Large intestine (tissue), 3 donors: Measurements from ENCODE around the gene STARD13. TPM values are rescaled to one million over a fixed set of nuclear protein-coding genes. Genes with fewer than 3 reads are reported as not detected.

Source experiments
- DNase-seq, 2 donors: peaks; one replicate each; pipeline versions ENCODE4 v3.0.0 to v3.0.0-alpha.2; 2013
- H3K27ac ChIP-seq: one replicate; pipeline ENCODE4 v1.5.1; 2013; ENCODE audit warnings: low read length
- H3K27me3 ChIP-seq: 2 replicates; pipeline ENCODE4 v1.6.1; 2013; ENCODE audit warnings: low read length; ENCODE audit not compliant: control insufficient read depth, insufficient read depth
- H3K36me3 ChIP-seq: 2 replicates; pipeline ENCODE4 v1.6.1; 2013; ENCODE audit warnings: low read length; ENCODE audit not compliant: control insufficient read depth, insufficient read depth
- H3K4me1 ChIP-seq: one replicate; pipeline ENCODE4 v1.6.1; 2013; ENCODE audit warnings: low read length; ENCODE audit not compliant: control insufficient read depth, insufficient read depth
- H3K4me3 ChIP-seq: one replicate; pipeline ENCODE4 v1.5.1; 2013; ENCODE audit warnings: low read length
- H3K9me3 ChIP-seq: one replicate; pipeline ENCODE4 v1.6.1; 2013; ENCODE audit warnings: mild to moderate bottlenecking, low read depth, low read length, moderate library complexity; ENCODE audit not compliant: control insufficient read depth
- WGBS: methylation state at CpG from one replicate; pipeline ENCODE4 v1.1.5; 2013; ENCODE audit warnings: low lambda C conversion rate; ENCODE audit not compliant: insufficient coverage; 5-methylcytosine and 5-hydroxymethylcytosine counted together
- polyA plus RNA-seq: library from polyadenylated mRNA; unstranded; fragments of 120-200 nt; gene quantifications from one replicate; pipeline ENCODE4 v1.2.1, GENCODE V29; 2013

Gene STARD13
- polyA plus RNA-seq, 1 donor = 15.4 TPM

- DNase-seq = no peak
- no peak overlapping the region for H3K27ac ChIP-seq
Measured at GRCh38 chr13:33322965-33323668, 37.6 kb upstream of the STARD13 start.

DNA sequence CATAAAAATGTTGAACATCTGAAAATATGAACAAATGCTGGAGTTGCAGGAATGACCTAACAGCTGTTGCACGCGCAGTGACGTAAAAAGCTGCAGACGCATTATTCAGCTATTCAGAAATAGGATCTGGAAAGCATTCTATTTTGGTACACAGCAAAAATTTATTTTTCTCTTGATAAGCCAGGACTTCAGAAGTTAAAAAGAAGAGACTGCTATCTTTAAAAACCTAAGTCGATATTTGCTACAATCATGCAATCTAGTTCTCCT lies 36.9 kb upstream of the STARD13 start:
- no peak for DNase-seq
- no peaks in the 10 kb centered on the region for H3K4me1 ChIP-seq
- no peaks in the 10 kb centered on the region for H3K9me3 ChIP-seq
- WGBS = 100% methylated on average over 1 of the region's 5 CpGs
- H3K4me3 ChIP-seq = no peak overlapping the region
- H3K27me3 ChIP-seq = no peaks in the 10 kb centered on the region
- H3K36me3 ChIP-seq = no peaks in the 10 kb centered on the region
- no peak overlapping the region for H3K27ac ChIP-seq

More at GRCh38 chr13:33322965-33323668, 37.6 kb upstream of the STARD13 start:
- no peaks in the 10 kb centered on the region for H3K4me1 ChIP-seq
- 100% methylated on average over 1 of the region's 7 CpGs for WGBS
- H3K27me3 ChIP-seq = no peaks in the 10 kb centered on the region
- no peak overlapping the region for H3K4me3 ChIP-seq
- H3K9me3 ChIP-seq = no peaks in the 10 kb centered on the region
- H3K36me3 ChIP-seq = no peaks in the 10 kb centered on the region

- Histone ChIP-seq H3K4me3 (no peak overlapping the region), H3K27ac (no peak overlapping the region)
- WGBS = 75% methylated on average over 7 of the region's 11 CpGs
Measured at GRCh38 chr13:33321686-33322542, 36.4 kb upstream of the STARD13 start.

GRCh38 chr13:33319859-33320258 lies 34.3 kb upstream of the STARD13 start:
- WGBS = no CpG with 5 or more reads among the region's 1 CpG
- H3K27me3 ChIP-seq = no peaks in the 10 kb centered on the region
- H3K27ac ChIP-seq = no peak overlapping the region
- no peak overlapping the region for H3K4me3 ChIP-seq
- H3K36me3 ChIP-seq = no peaks in the 10 kb centered on the region
- no peaks in the 10 kb centered on the region for H3K4me1 ChIP-seq
- no peaks in the 10 kb centered on the region for H3K9me3 ChIP-seq
- no peak for DNase-seq

More at GRCh38 chr13:33321686-33322542, 36.4 kb upstream of the STARD13 start:
- DNase-seq = no peak
- H3K4me1 ChIP-seq = no peaks in the 10 kb centered on the region
- no peaks in the 10 kb centered on the region for H3K9me3 ChIP-seq
- no peaks in the 10 kb centered on the region for H3K27me3 ChIP-seq
- H3K36me3 ChIP-seq = no peaks in the 10 kb centered on the region

- Histone ChIP-seq H3K4me1 (no peaks in the 10 kb centered on the region), H3K9me3 (no peaks in the 10 kb centered on the region), H3K27ac (no peak overlapping the region), H3K36me3 (no peaks in the 10 kb centered on the region), H3K4me3 (no peak overlapping the region), H3K27me3 (no peaks in the 10 kb centered on the region)
- 100% methylated on average over 1 of the region's 2 CpGs for WGBS
- DNase-seq = no peak
Measured at GRCh38 chr13:33318744-33319143, 33.2 kb upstream of the STARD13 start.

DNA sequence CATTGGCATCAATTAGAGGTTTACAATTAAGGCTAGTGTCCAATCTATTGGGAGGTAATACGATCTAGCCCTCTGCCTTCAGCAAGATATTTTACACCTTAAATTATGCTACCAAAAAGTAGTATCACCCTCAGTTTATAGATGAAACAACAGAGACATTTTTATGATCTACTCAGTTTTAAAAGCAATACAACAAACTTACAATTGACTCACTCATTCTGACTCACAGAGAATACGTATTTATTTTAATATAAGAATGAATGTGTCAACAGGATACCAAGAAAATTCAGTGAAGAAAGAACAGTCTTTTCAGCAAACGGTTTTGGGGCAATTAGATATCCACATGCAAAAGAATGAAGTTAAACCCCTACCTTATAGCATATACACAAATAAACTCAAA lies 32.5 kb upstream of the STARD13 start:
- Histone ChIP-seq H3K36me3 (no peaks in the 10 kb centered on the region), H3K9me3 (no peaks in the 10 kb centered on the region), H3K27ac (no peak overlapping the region), H3K4me3 (no peak overlapping the region), H3K27me3 (no peaks in the 10 kb centered on the region), H3K4me1 (no peaks in the 10 kb centered on the region)
- WGBS = no CpG with 5 or more reads among the region's 3 CpGs
- no peak for DNase-seq

DNA sequence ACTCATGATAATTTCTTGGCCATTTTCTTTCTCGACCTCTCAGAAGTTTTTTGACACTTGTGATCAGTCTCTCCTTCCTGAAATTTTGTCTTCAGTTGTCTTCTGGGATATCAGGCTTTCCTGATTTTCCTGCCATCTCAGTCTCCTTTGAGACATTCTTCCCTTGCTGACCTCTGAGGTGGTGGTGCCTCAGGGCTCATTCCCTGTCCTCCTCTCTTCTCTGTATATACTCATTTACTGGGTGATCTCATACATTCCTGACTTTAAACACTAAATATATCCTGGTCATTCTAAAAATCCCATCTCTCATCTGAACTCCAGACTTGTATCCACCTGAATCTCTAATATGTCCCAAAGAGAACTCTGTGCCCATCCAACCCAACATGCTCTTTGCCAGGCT lies 31.3 kb upstream of the STARD13 start:
- H3K4me3 ChIP-seq = no peak overlapping the region
- no peaks in the 10 kb centered on the region for H3K36me3 ChIP-seq
- DNase-seq = no peak
- H3K9me3 ChIP-seq = no peaks in the 10 kb centered on the region
- 100% methylated on average over 1 of the region's 1 CpG for WGBS
- no peaks in the 10 kb centered on the region for H3K4me1 ChIP-seq
- no peak overlapping the region for H3K27ac ChIP-seq
- no peaks in the 10 kb centered on the region for H3K27me3 ChIP-seq

DNA sequence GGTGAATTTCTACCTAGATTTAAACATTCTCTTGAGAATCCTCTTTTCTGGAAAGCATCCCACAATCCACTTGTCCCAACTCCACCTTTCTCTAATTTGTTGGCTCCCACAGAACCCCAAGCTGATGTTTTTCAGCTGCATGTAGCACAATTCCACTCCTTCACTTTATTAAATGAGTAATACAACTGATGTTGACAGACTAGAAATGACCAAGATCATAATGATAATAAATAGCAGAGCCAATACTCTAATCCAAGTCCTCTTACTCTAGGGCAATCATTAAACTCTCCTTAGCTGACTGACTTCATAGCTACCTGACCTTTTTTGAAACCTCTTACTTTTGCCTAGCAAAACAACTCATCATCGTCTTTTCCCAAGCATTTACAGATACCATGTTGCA lies 27.9 kb upstream of the STARD13 start:
- no peaks in the 10 kb centered on the region for H3K36me3 ChIP-seq
- no peak overlapping the region for H3K4me3 ChIP-seq
- no peaks in the 10 kb centered on the region for H3K9me3 ChIP-seq
- 100% methylated on average over 1 of the region's 1 CpG for WGBS
- H3K27ac ChIP-seq = no peak overlapping the region
- H3K4me1 ChIP-seq = no peaks in the 10 kb centered on the region
- no peak for DNase-seq
- no peaks in the 10 kb centered on the region for H3K27me3 ChIP-seq

DNA sequence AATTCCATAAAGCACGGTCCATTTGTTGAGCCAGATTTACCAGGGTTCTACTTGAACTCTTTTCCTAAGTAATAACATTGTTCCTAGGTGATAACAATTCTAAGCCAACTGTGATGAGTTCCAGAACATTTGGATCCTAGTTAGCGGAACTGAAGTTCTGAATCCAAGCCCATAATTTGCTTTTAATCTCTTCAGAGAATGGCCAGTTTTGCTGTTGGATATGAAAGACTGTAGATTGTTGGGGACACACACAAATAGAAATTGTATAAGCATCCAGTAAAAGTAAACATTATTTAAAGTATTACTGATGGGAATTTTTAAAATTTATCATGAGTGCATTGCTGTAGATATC lies 27.3 kb upstream of the STARD13 start:
- no peak for DNase-seq
- Histone ChIP-seq H3K27me3 (no peaks in the 10 kb centered on the region), H3K4me3 (no peak overlapping the region), H3K36me3 (no peaks in the 10 kb centered on the region), H3K27ac (no peak overlapping the region), H3K9me3 (no peaks in the 10 kb centered on the region), H3K4me1 (no peaks in the 10 kb centered on the region)
- WGBS = 100% methylated on average over 1 of the region's 2 CpGs

GRCh38 chr13:33312150-33312860 lies 26.8 kb upstream of the STARD13 start:
- Histone ChIP-seq H3K27ac (no peak overlapping the region), H3K27me3 (no peaks in the 10 kb centered on the region), H3K4me1 (no peaks in the 10 kb centered on the region), H3K9me3 (no peaks in the 10 kb centered on the region), H3K4me3 (no peak overlapping the region), H3K36me3 (no peaks in the 10 kb centered on the region)
- DNase-seq = no peak
- WGBS = 83% methylated on average over 1 of the region's 4 CpGs
